Liver (tissue), 9 donors: ENCODE results near the gene DYNC1H1. TPM values are rescaled to one million over a fixed set of nuclear protein-coding genes. Genes with fewer than 3 reads are reported as not detected.
A peak's percentile ranks its signal among the peaks of the same experiment; 100 is the strongest.

ENCODE experiments used
- DNase-seq: peaks from one replicate; pipeline ENCODE4 v3.0.0-alpha.2; 2017; ENCODE audit warnings: low spot score
- H3K27ac ChIP-seq, 2 donors: one replicate each; pipeline ENCODE4 v1.7.0; 2013; ENCODE audit warnings: inconsistent platforms in 2 of 2, low read length in 2 of 2, control low read depth in 1 of 2, low read depth in 1 of 2, mild to moderate bottlenecking in 1 of 2
- H3K27me3 ChIP-seq, 4 donors: one replicate each; pipeline versions ENCODE4 v1.6.1 to v1.7.0; 2013; ENCODE audit warnings: low read length in 3 of 4, inconsistent platforms in 1 of 4, mild to moderate bottlenecking in 1 of 4, moderate library complexity in 1 of 4; ENCODE audit not compliant: control insufficient read depth in 4 of 4, insufficient read depth in 4 of 4
- H3K36me3 ChIP-seq, 4 donors: one replicate each; pipeline versions ENCODE4 v1.6.1 to v1.7.0; 2013; ENCODE audit warnings: low read length in 3 of 4, mild to moderate bottlenecking in 3 of 4, low read depth in 1 of 4, moderate library complexity in 1 of 4; ENCODE audit not compliant: control insufficient read depth in 4 of 4, insufficient read depth in 3 of 4
- H3K4me1 ChIP-seq, 4 donors: one replicate each; pipeline versions ENCODE4 v1.6.1 to v1.7.0; 2013; ENCODE audit warnings: low read length in 3 of 4, mild to moderate bottlenecking in 3 of 4, moderate library complexity in 1 of 4; ENCODE audit not compliant: control insufficient read depth in 4 of 4, insufficient read depth in 4 of 4
- H3K4me3 ChIP-seq, 3 donors: one replicate each; pipeline versions ENCODE4 v1.6.1 to v1.7.0; 2013; ENCODE audit warnings: low read length in 3 of 3, control low read depth in 1 of 3, low read depth in 1 of 3, mild to moderate bottlenecking in 1 of 3
- H3K9ac ChIP-seq, 2 donors: one replicate each; pipeline ENCODE4 v1.7.0; 2013; ENCODE audit warnings: low read length in 2 of 2, mild to moderate bottlenecking in 2 of 2, moderate library complexity in 2 of 2, control low read depth in 1 of 2, low read depth in 1 of 2
- H3K9me3 ChIP-seq, 4 donors: one replicate each; pipeline versions ENCODE4 v1.6.1 to v1.7.0; 2013; ENCODE audit warnings: low read length in 3 of 4; ENCODE audit not compliant: control insufficient read depth in 4 of 4
- ATF3 ChIP-seq: IDR thresholded peaks from 2 replicates; pipeline ENCODE4 v1.6.1; 2016; ENCODE audit warnings: antibody characterized with exemption
- CTCF ChIP-seq: fragments of 150-350 bp; IDR thresholded peaks from 2 replicates; pipeline ENCODE4 v1.5.1; 2017; ENCODE audit warnings: improper control_type of control experiment, low read depth, low read length; ENCODE audit not compliant: missing input control
- EGR1 ChIP-seq, 2 donors: IDR thresholded peaks; 2 replicates each; pipeline ENCODE4 v1.6.1; 2016 to 2018; ENCODE audit warnings: antibody characterized with exemption in 2 of 2, low read depth in 2 of 2
- FOXA1 ChIP-seq: IDR thresholded peaks from 2 replicates; pipeline ENCODE4 v1.6.1; 2016; ENCODE audit warnings: antibody characterized with exemption
- FOXA2 ChIP-seq: IDR thresholded peaks from 2 replicates; pipeline ENCODE4 v1.6.1; 2016; ENCODE audit warnings: antibody characterized with exemption
- GABPA ChIP-seq, 2 donors: IDR thresholded peaks in 1 of 2; conservative IDR thresholded peaks in 1 of 2; 2 replicates each; pipeline ENCODE4 v1.6.1; 2016; ENCODE audit warnings: antibody characterized with exemption in 2 of 2, mild to moderate bottlenecking in 1 of 2, moderate library complexity in 1 of 2
- HNF4G ChIP-seq: IDR thresholded peaks from 2 replicates; pipeline ENCODE4 v1.6.1; 2016; ENCODE audit warnings: antibody characterized with exemption
- MAX ChIP-seq: IDR thresholded peaks from 2 replicates; pipeline ENCODE4 v1.6.1; 2016; ENCODE audit warnings: antibody characterized with exemption
- RAD21 ChIP-seq, 2 donors: IDR thresholded peaks; 2 replicates each; pipeline ENCODE4 v1.6.1; 2016; ENCODE audit warnings: antibody characterized with exemption in 2 of 2, mild to moderate bottlenecking in 2 of 2
- REST ChIP-seq: IDR thresholded peaks from 2 replicates; pipeline ENCODE4 v1.6.1; 2016; ENCODE audit warnings: antibody characterized with exemption, mild to moderate bottlenecking
- RXRA ChIP-seq, 2 donors: IDR thresholded peaks; 2 replicates each; pipeline ENCODE4 v1.6.1; 2017 to 2018; ENCODE audit warnings: antibody characterized with exemption in 2 of 2, mild to moderate bottlenecking in 1 of 2
- SP1 ChIP-seq: IDR thresholded peaks from 2 replicates; pipeline ENCODE4 v1.6.1; 2018; ENCODE audit warnings: antibody characterized with exemption, mild to moderate bottlenecking
- TAF1 ChIP-seq: conservative IDR thresholded peaks from 2 replicates; pipeline ENCODE4 v1.6.1; 2016; ENCODE audit warnings: antibody characterized with exemption, mild to moderate bottlenecking
- YY1 ChIP-seq: IDR thresholded peaks from 2 replicates; pipeline ENCODE4 v1.6.1; 2016; ENCODE audit warnings: antibody characterized with exemption, mild to moderate bottlenecking
- ZBTB33 ChIP-seq: IDR thresholded peaks from 2 replicates; pipeline ENCODE4 v1.6.1; 2016; ENCODE audit warnings: antibody characterized with exemption
- WGBS: extraction: QIAGEN DNeasy Blood & Tissue Kit; methylation state at CpG from one replicate; pipeline ENCODE4 v1.1.7; 2013; 5-methylcytosine and 5-hydroxymethylcytosine counted together
- polyA plus RNA-seq, 2 donors: library from polyadenylated mRNA; stranded (reverse) in 1 of 2; unstranded in 1 of 2; fragments of 200-250 nt in 1 of 2; fragments of >200 nt in 1 of 2; fragmentation: Nextera tagmentation in 1 of 2; extraction: Ambion mirVana in 1 of 2; gene quantifications; one replicate each; pipeline versions ENCODE4 v1.2.1 to v1.2.3, GENCODE V29; 2013 to 2015
- total RNA-seq, 2 donors: library from RNA; depleted of rRNA; stranded (reverse); fragments of >200 nt; gene quantifications; one replicate each; pipeline ENCODE4 v1.2.3, GENCODE V29; 2014
- donor health status: healthy.
- donor health status: healthy.
- donor health status: healthy.
- donor health status: healthy.
- donor health status: healthy.

The DYNC1H1 gene
- total and polyA plus RNA-seq, 4 donors, result 50.3 to 201 (median 82.6) TPM

- peak overlapping the region; percentile 74 to 94 for H3K9ac ChIP-seq
- TF ChIP-seq RAD21 (IDR thresholded peaks at IDR 0.05), result no peak
- no peak for TF ChIP-seq CTCF
- no peak for TF ChIP-seq MAX
- TF ChIP-seq YY1, result no peak
- TF ChIP-seq GABPA (IDR thresholded peaks at IDR 0.05 in 1 of 2, conservative IDR thresholded peaks at IDR 0.05 in 1 of 2), result no peak
- no peak for TF ChIP-seq RXRA (IDR thresholded peaks at IDR 0.05)
- TF ChIP-seq ZBTB33, result no peak
- TF ChIP-seq EGR1 (IDR thresholded peaks at IDR 0.05; ENCODE audit: low read depth in 2 of 2), result no peak
- no peak for TF ChIP-seq REST
- TF ChIP-seq FOXA1, result no peak
- TF ChIP-seq HNF4G, result no peak
- no peak for TF ChIP-seq ATF3
- H3K9me3 ChIP-seq, result no peaks in the 10 kb centered on the region
- WGBS, result 1% methylated on average over 32 of the region's 32 CpGs
- peak overlapping the region; percentile 94 to 99 for H3K27ac ChIP-seq
- H3K4me1 ChIP-seq, result peaks cover 3 to 27% (median 18%) of the 10 kb centered on the region in 4 donors
- no peaks in the 10 kb centered on the region for H3K27me3 ChIP-seq
- H3K36me3 ChIP-seq, result peaks cover 16 to 39% (median 31%) of the 10 kb centered on the region in 4 donors
- DNase-seq, result no peak
- H3K4me3 ChIP-seq, result peak overlapping the region; percentile 67 to 96 (median 73)
Measured at GRCh38 chr14:102086709-102086971, 122.3 kb downstream of the DYNC1H1 start.

GRCh38 chr14:102086972-102087761 lies 122.8 kb downstream of the DYNC1H1 start, which contains the start of gene HSP90AA1:
HSP90AA1 (minus strand) TSS chr14:102087044; CDS start chr14:102086378, 666 bp downstream.
- under 1% methylated on average over 106 of the region's 106 CpGs for WGBS
- peak; percentile 91 for TF ChIP-seq TAF1
- peak; percentile 23 for TF ChIP-seq SP1
- peak in 1 of 2 donors; percentile 33 for TF ChIP-seq RAD21 (IDR thresholded peaks at IDR 0.05)
- TF ChIP-seq YY1, result peak; percentile 59
- TF ChIP-seq EGR1 (IDR thresholded peaks at IDR 0.05; ENCODE audit: low read depth in 2 of 2), result peak; percentile 71 to 96
- no peak for TF ChIP-seq CTCF
- no peak for TF ChIP-seq FOXA2
- TF ChIP-seq REST, result peak; percentile 94
- H3K27me3 ChIP-seq, result no peaks in the 10 kb centered on the region
- H3K9ac ChIP-seq, result peak within 1 kb of the TSS; percentile 94 to 96
- H3K4me3 ChIP-seq, result peak within 1 kb of the TSS; percentile 67 to 96 (median 75)
- H3K36me3 ChIP-seq, result peaks cover 13 to 34% (median 27%) of the 10 kb centered on the region in 4 donors
- no peaks in the 10 kb centered on the region for H3K9me3 ChIP-seq
- peak; percentile 99 for DNase-seq
- peaks cover 3 to 27% (median 18%) of the 10 kb centered on the region in 4 donors for H3K4me1 ChIP-seq
- peak within 1 kb of the TSS; percentile 99 to 100 for H3K27ac ChIP-seq
